NCI-H1436 treated with DMSO at 0.1 percent for 48 hours (cell line): ENCODE data around the gene CCDC174.
"Not testable (repeated sequence)": the region's sequence is repeated elsewhere in the genome, so short reads cannot be mapped to it uniquely, and the experiment has no call there.

Experiments used
- DNase-seq: peaks from one replicate; lab custom pipeline; 2025; lab: John Stamatoyannopoulos, UW

Gene CCDC174

DNA sequence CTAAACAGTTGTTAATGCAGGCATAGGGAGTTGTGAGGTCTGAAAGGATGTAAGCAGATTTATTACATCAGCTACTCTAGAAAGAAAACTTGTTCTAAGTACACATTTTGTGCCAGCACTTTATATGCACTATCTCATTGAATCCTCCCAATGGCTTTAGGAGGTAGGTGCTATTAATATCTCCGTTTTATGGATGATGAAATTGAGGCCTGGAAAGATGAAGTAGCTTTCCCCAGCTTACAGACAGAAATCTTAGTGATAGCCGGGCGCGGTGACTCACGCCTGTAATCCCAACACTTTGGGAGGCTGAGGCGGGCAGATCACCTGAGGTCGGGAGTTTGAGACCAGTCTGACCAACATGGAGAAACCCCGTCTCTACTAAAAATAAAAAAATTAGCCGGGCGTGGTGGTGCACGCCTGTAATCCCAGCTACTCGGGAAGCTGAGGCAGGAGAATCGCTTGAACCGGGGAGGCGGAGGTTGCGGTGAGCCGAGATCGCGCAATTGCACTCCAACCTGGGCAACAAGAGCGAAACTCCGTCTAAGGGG lies 872 bp downstream of the CCDC174 start:
- DNase-seq: not testable (repeated sequence)

- DNase-seq: no peak
These were observed 6.0 kb downstream of the CCDC174 start for GRCh38 chr3:14657579-14657978.

GRCh38 chr3:14658978-14659377 lies 7.4 kb downstream of the CCDC174 start:
- DNase-seq: no peak

GRCh38 chr3:14660942-14661341 lies 9.4 kb downstream of the CCDC174 start:
- DNase-seq: no peak

DNA sequence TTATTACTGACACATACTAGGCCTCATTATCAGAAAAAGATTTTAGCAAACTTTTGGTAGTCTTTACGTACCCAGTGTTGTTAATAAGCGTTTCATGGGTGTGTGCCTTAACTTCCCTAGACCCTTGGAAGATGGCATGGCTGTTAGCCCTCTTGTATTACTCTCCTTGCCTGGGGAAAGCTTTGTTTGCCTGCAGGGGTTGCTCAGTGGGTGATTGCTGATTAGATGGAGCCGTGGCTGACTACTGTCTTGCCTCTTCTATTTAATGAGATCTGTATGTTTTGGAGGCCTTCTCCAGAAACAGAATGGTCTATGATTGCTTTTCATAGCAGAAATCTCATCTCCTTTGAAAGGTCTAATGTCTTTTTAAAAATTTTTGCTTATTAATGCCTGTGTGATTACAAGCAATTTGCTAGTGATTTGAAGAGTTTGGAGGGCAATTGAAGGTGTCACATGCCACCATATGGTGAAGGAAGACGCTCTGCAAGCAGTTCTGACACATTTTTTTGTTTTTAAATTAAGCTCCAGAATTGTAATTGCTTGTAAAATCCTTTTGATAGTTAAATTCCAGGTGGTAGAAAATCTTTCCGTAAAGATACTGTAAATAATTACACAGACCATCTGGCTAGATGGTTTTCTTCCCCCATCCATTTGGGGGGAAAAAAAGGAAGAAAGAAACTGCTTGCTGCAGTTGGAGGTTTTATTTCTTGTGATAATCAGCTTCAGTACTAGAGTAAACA lies 12.0 kb downstream of the CCDC174 start:
- DNase-seq: no peak

DNA sequence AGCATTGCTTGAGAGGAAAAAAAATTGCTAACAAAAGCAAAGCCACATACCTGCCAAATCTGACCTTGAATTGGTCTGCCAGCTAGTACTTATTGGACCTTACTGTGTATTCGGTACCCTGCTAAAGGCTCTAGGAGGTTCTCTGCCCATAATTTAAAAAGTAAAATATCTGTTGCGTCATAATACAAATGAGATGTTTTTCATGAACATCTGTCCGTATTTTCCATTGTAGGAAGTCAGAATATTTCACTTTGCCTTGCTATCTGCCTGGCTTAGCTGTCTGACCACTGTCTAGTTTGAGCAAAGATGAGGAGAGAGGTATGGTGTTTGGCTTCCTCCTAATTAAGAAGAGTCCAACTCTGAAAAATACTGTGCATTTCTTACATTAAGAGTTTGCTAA lies 12.6 kb downstream of the CCDC174 start:
- no peak for DNase-seq

DNA sequence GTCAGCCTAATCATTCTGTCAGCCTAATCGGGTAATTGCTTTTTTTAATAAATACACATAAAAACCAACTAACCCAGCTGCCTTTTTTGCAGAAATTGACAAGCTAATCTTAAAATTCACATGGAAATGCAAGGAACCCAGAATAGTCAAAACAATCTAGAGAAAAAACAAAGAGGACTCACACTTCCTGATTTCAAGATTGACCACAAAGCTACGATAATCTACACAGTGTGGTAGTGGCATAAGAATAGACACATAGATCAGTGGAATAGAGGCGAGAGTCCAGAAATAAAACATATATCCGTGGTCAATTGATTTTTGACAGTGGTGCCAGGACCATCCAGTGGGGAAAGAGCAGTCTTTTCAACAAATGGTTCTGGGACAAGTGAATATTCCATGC lies 21.0 kb downstream of the CCDC174 start:
- DNase-seq: no peak

GRCh38 chr3:14674841-14675240 lies 23.3 kb downstream of the CCDC174 start, which contains the start of gene C3orf20:
Gene C3orf20, plus strand, starts transcription at chr3:14675141. Its CDS starts 7,573 bp downstream, at chr3:14682714.
- no peak for DNase-seq

GRCh38 chr3:14676881-14677280 lies 25.3 kb downstream of the CCDC174 start:
- no peak for DNase-seq

GRCh38 chr3:14678015-14678503 lies 26.5 kb downstream of the CCDC174 start:
- DNase-seq: no peak

- DNase-seq: no peak
These were observed 28.6 kb downstream of the CCDC174 start for GRCh38 chr3:14680115-14680514.

GRCh38 chr3:14680716-14681115 lies 29.2 kb downstream of the CCDC174 start:
- no peak for DNase-seq

GRCh38 chr3:14684447-14684846 lies 32.9 kb downstream of the CCDC174 start:
- DNase-seq: no peak

GRCh38 chr3:14685179-14685578 lies 33.6 kb downstream of the CCDC174 start:
- no peak for DNase-seq

- DNase-seq: no peak
These were observed 35.8 kb downstream of the CCDC174 start for GRCh38 chr3:14687360-14687759.

GRCh38 chr3:14688525-14688924 lies 37.0 kb downstream of the CCDC174 start:
- no peak for DNase-seq

DNA sequence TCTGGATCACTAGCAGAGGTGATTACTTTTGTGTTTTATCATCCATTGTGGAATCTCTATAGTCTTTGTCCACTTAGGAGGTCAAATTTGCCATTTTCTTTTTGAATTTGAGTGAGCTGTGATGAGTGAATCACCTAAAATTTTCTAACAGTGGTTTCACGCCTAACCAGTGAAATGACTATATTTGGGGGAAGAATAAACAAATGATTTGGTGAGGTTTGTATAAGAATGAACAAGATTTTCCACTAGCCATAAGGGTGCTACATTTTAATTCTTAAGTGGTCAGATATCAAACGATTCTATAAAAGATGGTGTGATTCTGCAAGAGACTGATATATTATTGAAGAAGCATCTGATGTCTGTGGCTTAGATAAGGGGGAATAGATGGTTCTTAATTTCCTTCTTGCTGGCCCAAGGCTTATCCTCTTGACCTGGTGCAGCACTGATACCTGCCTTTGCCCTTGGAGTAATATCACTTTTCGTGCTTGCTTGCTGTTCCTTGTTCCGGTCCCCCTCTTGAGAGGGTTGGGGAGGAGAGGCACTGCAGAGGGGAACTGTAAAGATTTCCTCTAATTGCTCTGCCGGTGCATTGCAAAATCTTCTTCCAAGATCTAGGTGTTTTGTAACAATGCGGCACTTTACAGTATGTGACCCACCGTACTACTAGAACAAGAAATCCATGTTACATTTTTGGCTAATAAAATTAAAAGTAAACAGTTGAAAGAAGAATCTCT lies 37.9 kb downstream of the CCDC174 start:
- DNase-seq: no peak

GRCh38 chr3:14691239-14691638 lies 39.7 kb downstream of the CCDC174 start:
- DNase-seq: no peak

GRCh38 chr3:14691719-14692118 lies 40.2 kb downstream of the CCDC174 start:
- DNase-seq: no peak

GRCh38 chr3:14698601-14699244 lies 47.2 kb downstream of the CCDC174 start:
- DNase-seq: no peak

DNA sequence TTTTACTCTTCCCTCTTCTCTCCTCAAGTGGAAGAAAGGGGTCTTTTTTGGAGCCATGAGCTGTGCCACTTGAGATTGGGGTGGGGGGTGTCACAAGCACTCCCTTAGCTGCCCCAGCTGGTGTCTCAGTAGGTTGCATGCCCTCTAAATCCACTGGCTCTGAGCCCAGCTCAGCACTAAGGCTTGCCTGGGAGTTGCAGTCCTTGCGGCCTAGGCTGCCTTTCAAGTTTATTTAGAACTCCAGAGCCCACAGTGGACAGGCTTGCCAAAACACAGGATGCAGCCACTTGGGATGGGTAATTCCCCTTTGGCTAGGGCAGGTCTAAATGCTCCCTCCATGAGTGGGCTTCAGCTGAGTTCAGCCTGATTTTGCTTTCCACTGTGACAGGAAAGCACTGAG lies 48.1 kb downstream of the CCDC174 start:
- no peak for DNase-seq

- DNase-seq: no peak
These were observed 49.3 kb downstream of the CCDC174 start for GRCh38 chr3:14700891-14701290.

DNA sequence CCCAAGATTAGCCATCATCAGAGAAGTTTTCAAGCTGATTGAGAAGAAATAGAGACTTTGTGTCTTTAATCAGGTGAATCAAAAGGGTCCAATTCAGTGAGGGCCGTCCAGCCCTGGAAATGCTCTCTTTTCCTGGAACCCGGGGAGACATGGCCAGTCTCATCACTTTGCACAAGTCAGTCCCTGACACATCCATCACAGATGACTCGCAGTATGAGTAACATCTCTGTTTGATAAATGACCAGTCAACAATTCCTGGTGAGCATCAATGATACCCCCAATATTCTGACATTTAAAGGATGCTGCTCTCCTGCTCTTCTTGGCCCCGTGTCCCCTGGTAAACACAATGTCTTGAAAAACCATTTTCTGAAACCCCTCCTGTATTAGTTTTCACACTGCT lies 50.1 kb downstream of the CCDC174 start:
- DNase-seq: no peak
